HepG2 (cell line): ENCODE data around the gene PAPOLB. TPM values are rescaled to one million over a fixed set of nuclear protein-coding genes. Genes with fewer than 3 reads are reported as not detected.
A peak's percentile ranks its signal among the peaks of the same experiment; 100 is the strongest.

Experiments used
- MAF1 ChIP-seq: sonication (generic); formaldehyde crosslinking; IDR thresholded peaks from 2 replicates; pipeline ENCODE4 v1.5.0; 2020; ENCODE audit warnings: missing genetic modification reagents, borderline replicate concordance
- NCOR1 ChIP-seq: fragments of 200-600 bp; sonication (generic); IDR thresholded peaks from 2 replicates; pipeline ENCODE4 v1.7.0; 2017; ENCODE audit warnings: antibody characterized with exemption, low read length, borderline replicate concordance
- SAP130 ChIP-seq: IDR thresholded peaks from 2 replicates; pipeline ENCODE4 v1.6.1; 2016; ENCODE audit warnings: low read depth
- ZFX ChIP-seq: sonication (generic); formaldehyde crosslinking; IDR thresholded peaks from 2 replicates; pipeline ENCODE4 v1.4.0; 2020; ENCODE audit warnings: mild to moderate bottlenecking, low read depth, missing genetic modification reagents, moderate library complexity
- ZFY ChIP-seq: sonication (generic); formaldehyde crosslinking; IDR thresholded peaks from 2 replicates; pipeline ENCODE4 v1.4.0; 2020; ENCODE audit warnings: missing genetic modification reagents
- ZKSCAN5 ChIP-seq: sonication (generic); formaldehyde crosslinking; IDR thresholded peaks from 2 replicates; pipeline ENCODE4 v1.5.1; 2020; ENCODE audit warnings: mild to moderate bottlenecking, missing genetic modification reagents
- ZNF225 ChIP-seq: sonication (generic); formaldehyde crosslinking; IDR thresholded peaks from 2 replicates; pipeline ENCODE4 v1.4.0; 2020; ENCODE audit warnings: mild to moderate bottlenecking, missing genetic modification reagents
- polyA plus RNA-seq, 8 experiments: library from polyadenylated mRNA; depleted of rRNA in 3 of 8; stranded (reverse) in 7 of 8; unstranded in 1 of 8; fragments of >200 nt; fragmentation: Illumina TruSeq in 4 of 8; extraction: Trizol in 4 of 8; gene quantifications; 2 replicates each; pipeline versions ENCODE4 v1.2.1 to v1.2.3, GENCODE V29; 2011 to 2016; ENCODE audit warnings: low read depth in 4 of 8, missing spikeins in 1 of 8, mixed read lengths in 1 of 8; ENCODE audit not compliant: insufficient read depth in 1 of 8
- total RNA-seq, 5 experiments: library from RNA; depleted of rRNA; stranded (reverse); fragments of >200 nt; fragmentation: Illumina TruSeq; extraction: Trizol; gene quantifications; 2 replicates each; pipeline ENCODE4 v1.2.3, GENCODE V29; 2016; ENCODE audit warnings: low read depth in 1 of 5
- TF ChIP-seq, protein P1 (sequence below): sonication (generic); formaldehyde crosslinking; IDR thresholded peaks from 2 replicates; pipeline ENCODE4 v1.5.1; 2020; ENCODE audit warnings: mild to moderate bottlenecking, missing genetic modification reagents, moderate library complexity
- TF ChIP-seq, protein P2 (sequence below): sonication (generic); formaldehyde crosslinking; IDR thresholded peaks from 2 replicates; pipeline ENCODE4 v1.9.0; 2022; ENCODE audit warnings: low read depth, missing genetic modification reagents

Gene PAPOLB
- total and polyA plus RNA-seq, 2 of the 13 experiments (the other 11 are each of a cell fraction or from before 2014, with no cell fraction given) = not detected

DNA sequence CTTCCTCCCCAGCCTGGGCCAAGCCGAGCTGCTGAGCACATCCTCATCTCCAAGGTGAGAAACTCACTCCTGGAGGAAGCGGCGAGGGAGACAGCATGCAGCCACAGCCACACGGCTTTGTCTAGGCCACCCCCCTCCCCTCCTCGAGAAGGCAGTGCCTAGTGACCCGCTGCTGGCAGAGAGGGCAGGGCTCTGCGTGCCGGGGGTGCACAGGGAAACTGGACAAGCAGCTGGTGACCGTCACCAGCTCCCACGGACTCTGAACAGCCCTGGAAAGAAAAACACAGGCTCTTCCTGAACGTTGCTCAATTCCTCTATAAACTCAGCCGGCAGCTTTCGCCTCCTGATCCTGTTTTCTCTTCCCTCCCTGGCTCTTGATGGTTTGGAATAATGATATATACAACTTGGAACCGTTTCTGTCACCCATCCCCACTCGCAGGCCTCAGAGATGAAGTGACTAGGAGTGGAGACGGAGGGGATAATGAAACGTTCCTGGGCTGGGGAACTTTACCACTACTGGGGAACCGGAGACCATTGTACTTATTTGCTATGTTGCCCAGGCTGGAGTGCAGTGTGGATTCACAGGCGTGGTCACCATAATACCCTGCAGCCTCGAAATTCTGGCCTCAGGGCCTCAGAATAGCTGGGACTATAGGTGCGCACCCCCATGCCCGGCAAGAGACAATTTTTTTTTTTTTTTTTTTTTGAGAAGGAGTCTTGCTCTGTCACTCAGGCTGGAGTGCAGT is 19.3 kb downstream of the PAPOLB start (continued):
- TF ChIP-seq SAP130 (CRISPR knock-in tag) (peak; percentile 52), NCOR1 (no peak), ZKSCAN5 (peak; percentile 94), ZNF225 (CRISPR knock-in tag) (no peak), ZFX (CRISPR knock-in tag) (peak; percentile 65), ZFY (peak; percentile 9; the same call in 1 of the 2 replicates), MAF1 (CRISPR knock-in tag) (0 out of 2 replicates have a peak, but pooled peaks have one; percentile 36)
- TF ChIP-seq, protein P1, sequence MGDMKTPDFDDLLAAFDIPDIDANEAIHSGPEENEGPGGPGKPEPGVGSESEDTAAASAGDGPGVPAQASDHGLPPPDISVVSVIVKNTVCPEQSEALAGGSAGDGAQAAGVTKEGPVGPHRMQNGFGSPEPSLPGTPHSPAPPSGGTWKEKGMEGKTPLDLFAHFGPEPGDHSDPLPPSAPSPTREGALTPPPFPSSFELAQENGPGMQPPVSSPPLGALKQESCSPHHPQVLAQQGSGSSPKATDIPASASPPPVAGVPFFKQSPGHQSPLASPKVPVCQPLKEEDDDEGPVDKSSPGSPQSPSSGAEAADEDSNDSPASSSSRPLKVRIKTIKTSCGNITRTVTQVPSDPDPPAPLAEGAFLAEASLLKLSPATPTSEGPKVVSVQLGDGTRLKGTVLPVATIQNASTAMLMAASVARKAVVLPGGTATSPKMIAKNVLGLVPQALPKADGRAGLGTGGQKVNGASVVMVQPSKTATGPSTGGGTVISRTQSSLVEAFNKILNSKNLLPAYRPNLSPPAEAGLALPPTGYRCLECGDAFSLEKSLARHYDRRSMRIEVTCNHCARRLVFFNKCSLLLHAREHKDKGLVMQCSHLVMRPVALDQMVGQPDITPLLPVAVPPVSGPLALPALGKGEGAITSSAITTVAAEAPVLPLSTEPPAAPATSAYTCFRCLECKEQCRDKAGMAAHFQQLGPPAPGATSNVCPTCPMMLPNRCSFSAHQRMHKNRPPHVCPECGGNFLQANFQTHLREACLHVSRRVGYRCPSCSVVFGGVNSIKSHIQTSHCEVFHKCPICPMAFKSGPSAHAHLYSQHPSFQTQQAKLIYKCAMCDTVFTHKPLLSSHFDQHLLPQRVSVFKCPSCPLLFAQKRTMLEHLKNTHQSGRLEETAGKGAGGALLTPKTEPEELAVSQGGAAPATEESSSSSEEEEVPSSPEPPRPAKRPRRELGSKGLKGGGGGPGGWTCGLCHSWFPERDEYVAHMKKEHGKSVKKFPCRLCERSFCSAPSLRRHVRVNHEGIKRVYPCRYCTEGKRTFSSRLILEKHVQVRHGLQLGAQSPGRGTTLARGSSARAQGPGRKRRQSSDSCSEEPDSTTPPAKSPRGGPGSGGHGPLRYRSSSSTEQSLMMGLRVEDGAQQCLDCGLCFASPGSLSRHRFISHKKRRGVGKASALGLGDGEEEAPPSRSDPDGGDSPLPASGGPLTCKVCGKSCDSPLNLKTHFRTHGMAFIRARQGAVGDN (CRISPR knock-in tag) = peak; percentile 72
- TF ChIP-seq, protein P2, sequence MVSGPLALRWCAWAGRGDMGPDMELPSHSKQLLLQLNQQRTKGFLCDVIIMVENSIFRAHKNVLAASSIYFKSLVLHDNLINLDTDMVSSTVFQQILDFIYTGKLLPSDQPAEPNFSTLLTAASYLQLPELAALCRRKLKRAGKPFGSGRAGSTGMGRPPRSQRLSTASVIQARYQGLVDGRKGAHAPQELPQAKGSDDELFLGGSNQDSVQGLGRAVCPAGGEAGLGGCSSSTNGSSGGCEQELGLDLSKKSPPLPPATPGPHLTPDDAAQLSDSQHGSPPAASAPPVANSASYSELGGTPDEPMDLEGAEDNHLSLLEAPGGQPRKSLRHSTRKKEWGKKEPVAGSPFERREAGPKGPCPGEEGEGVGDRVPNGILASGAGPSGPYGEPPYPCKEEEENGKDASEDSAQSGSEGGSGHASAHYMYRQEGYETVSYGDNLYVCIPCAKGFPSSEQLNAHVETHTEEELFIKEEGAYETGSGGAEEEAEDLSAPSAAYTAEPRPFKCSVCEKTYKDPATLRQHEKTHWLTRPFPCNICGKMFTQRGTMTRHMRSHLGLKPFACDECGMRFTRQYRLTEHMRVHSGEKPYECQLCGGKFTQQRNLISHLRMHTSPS (CRISPR knock-in tag) = peak; percentile 84; the same call in 1 of the 2 replicates
